Measurements from ENCODE around the gene SLC22A31. TPM values are rescaled to one million over a fixed set of nuclear protein-coding genes. Genes with fewer than 3 reads are reported as not detected.

SLC22A31 gene
- total RNA-seq, 1 donor from 2014 or later = 1.7 TPM

- Mint-ChIP-seq H3K9me3 (peaks cover 15% of the 10 kb centered on the region), H3K27me3 (ENCODE audit: low read depth) (no peaks in the 10 kb centered on the region), H3K4me3 (no peak overlapping the region), H3K27ac (peak overlapping the region; percentile 8), H3K4me1 (no peaks in the 10 kb centered on the region), H3K36me3 (peaks cover 44% of the 10 kb centered on the region)
- no peak for DNase-seq (ENCODE audit: low spot score in 2 of 2, unreplicated experiment in 2 of 2)
- no peak for TF ChIP-seq CTCF (IDR thresholded peaks at IDR 0.05; ENCODE audit: unreplicated experiment)
These were observed 53.9 kb downstream of the SLC22A31 start for GRCh38 chr16:89146211-89147005.

Other genes with a start within 250 kb of the SLC22A31 start
- gene CBFA2T3, start 223.3 kb downstream of the SLC22A31 start, total RNA-seq = 10.1 to 11.5 TPM (median 10.1 TPM) in 3 replicates
- 35.7 to 41.5 TPM (median 37.7 TPM) in 3 replicates for gene ACSF3, start 106.7 kb downstream of the SLC22A31 start, total RNA-seq
- gene CDH15, start 28.8 kb downstream of the SLC22A31 start, total RNA-seq = 0.18 to 0.24 TPM (median 0.20 TPM) in 3 replicates
- 8.9 to 12.5 TPM (median 10.4 TPM) in 3 replicates for gene ZNF778, start 17.2 kb upstream of the SLC22A31 start, total RNA-seq